Astrocyte (in vitro differentiated cells and primary cell): ENCODE data around the gene ZSWIM8. TPM values are rescaled to one million over a fixed set of nuclear protein-coding genes. Genes with fewer than 3 reads are reported as not detected.
A peak's percentile ranks its signal among the peaks of the same experiment; 100 is the strongest.

Source experiments
- DNase-seq: peaks from one replicate; pipeline ENCODE4 v3.0.0-alpha.2; 2010; ENCODE audit warnings: low read depth
- FAIRE-seq: peaks from 2 replicates; lab custom pipeline; 2011; peaks lifted over from hg19 to GRCh38; lab: Jason Lieb, UNC
- H2AFZ ChIP-seq: 2 replicates; pipeline ENCODE4 v1.6.0; 2012; ENCODE audit warnings: low read depth, low read length, inconsistent platforms
- H3K27ac ChIP-seq: 2 replicates; pipeline ENCODE4 v1.5.1; 2011; ENCODE audit warnings: low read depth, low read length, inconsistent platforms
- H3K27me3 ChIP-seq: 2 replicates; pipeline ENCODE4 v1.6.0; 2011; ENCODE audit warnings: low read length, inconsistent platforms; ENCODE audit not compliant: insufficient read depth
- H3K36me3 ChIP-seq: 2 replicates; pipeline ENCODE4 v1.5.1; 2011; ENCODE audit warnings: low read length, inconsistent platforms; ENCODE audit not compliant: insufficient read depth
- H3K4me1 ChIP-seq: 2 replicates; pipeline ENCODE4 v1.5.1; 2011; ENCODE audit warnings: low read length, inconsistent platforms; ENCODE audit not compliant: insufficient read depth
- H3K4me2 ChIP-seq: 2 replicates; pipeline ENCODE4 v1.6.0; 2012; ENCODE audit warnings: low read length, inconsistent platforms
- H3K4me3 ChIP-seq: 2 replicates; pipeline ENCODE4 v1.5.1; 2011; ENCODE audit warnings: low read depth, mild to moderate bottlenecking, low read length, inconsistent platforms; ENCODE audit not compliant: insufficient read depth
- H3K79me2 ChIP-seq: 2 replicates; pipeline ENCODE4 v1.6.0; 2012; ENCODE audit warnings: mild to moderate bottlenecking, low read length, inconsistent platforms; ENCODE audit not compliant: insufficient read depth
- H3K9ac ChIP-seq: 2 replicates; pipeline ENCODE4 v1.6.0; 2012; ENCODE audit warnings: mild to moderate bottlenecking, low read length, inconsistent platforms
- H3K9me3 ChIP-seq: 2 replicates; pipeline ENCODE4 v1.5.1; 2012; ENCODE audit warnings: low read depth, mild to moderate bottlenecking, low read length, inconsistent platforms; ENCODE audit not compliant: insufficient read depth
- H4K20me1 ChIP-seq: 2 replicates; pipeline ENCODE4 v1.6.0; 2012; ENCODE audit warnings: low read length, inconsistent platforms; ENCODE audit not compliant: insufficient read depth
- H3K27ac Mint-ChIP-seq: one replicate; pipeline ENCODE4 v1.8.0; 2021; ENCODE audit warnings: mild to moderate bottlenecking, mixed read lengths; ENCODE audit not compliant: unreplicated experiment
- H3K27me3 Mint-ChIP-seq: one replicate; pipeline ENCODE4 v1.8.0; 2021; ENCODE audit warnings: low read depth, mixed read lengths; ENCODE audit not compliant: unreplicated experiment
- H3K36me3 Mint-ChIP-seq: one replicate; pipeline ENCODE4 v1.8.0; 2021; ENCODE audit warnings: low read depth, mixed read lengths; ENCODE audit not compliant: unreplicated experiment
- H3K4me1 Mint-ChIP-seq: one replicate; pipeline ENCODE4 v1.8.0; 2021; ENCODE audit warnings: low read depth, mixed read lengths; ENCODE audit not compliant: unreplicated experiment
- H3K4me3 Mint-ChIP-seq: one replicate; pipeline ENCODE4 v1.8.0; 2021; ENCODE audit warnings: mild to moderate bottlenecking, moderate library complexity, mixed read lengths; ENCODE audit not compliant: unreplicated experiment
- H3K9me3 Mint-ChIP-seq: one replicate; pipeline ENCODE4 v1.8.0; 2021; ENCODE audit warnings: mild to moderate bottlenecking, mixed read lengths; ENCODE audit not compliant: unreplicated experiment
- CTCF ChIP-seq: IDR thresholded peaks from 2 replicates; pipeline ENCODE4 v1.5.1; 2011; ENCODE audit warnings: low read depth, mild to moderate bottlenecking, inconsistent platforms, low read length, moderate library complexity; ENCODE audit not compliant: insufficient read depth
- EZH2 ChIP-seq: IDR thresholded peaks from 2 replicates; pipeline ENCODE4 v1.6.1; 2012; ENCODE audit warnings: mild to moderate bottlenecking, low read length, inconsistent platforms; ENCODE audit not compliant: insufficient read depth
- total RNA-seq: library from RNA; stranded (reverse); gene quantifications from 2 replicates; pipeline ENCODE4 v1.2.1, GENCODE V29; 2021

ZSWIM8 gene
- total RNA-seq, 1 donor from 2014 or later, result 70.2 TPM

GRCh38 chr10:73746721-73747120, 38.7 kb upstream of the ZSWIM8 start:
- no peaks in the 10 kb centered on the region for H3K9me3 ChIP-seq
- peak overlapping the region; percentile 60 for H3K4me3 Mint-ChIP-seq
- peaks cover 18% of the 10 kb centered on the region for H3K4me1 ChIP-seq
- FAIRE-seq (no peak), DNase-seq (no peak)
- peak overlapping the region; percentile 53 for H3K4me2 ChIP-seq
- H3K27ac ChIP-seq, result no peak overlapping the region
- H3K36me3 ChIP-seq, result peaks cover 27% of the 10 kb centered on the region
- no peaks in the 10 kb centered on the region for H3K27me3 Mint-ChIP-seq
- peaks cover 27% of the 10 kb centered on the region for H4K20me1 ChIP-seq
- peaks cover 86% of the 10 kb centered on the region for H3K79me2 ChIP-seq
- no peak overlapping the region for H3K27ac Mint-ChIP-seq
- H3K4me1 Mint-ChIP-seq, result peaks cover 30% of the 10 kb centered on the region
- peaks cover 19% of the 10 kb centered on the region for H3K36me3 Mint-ChIP-seq
- H3K27me3 ChIP-seq, result no peaks in the 10 kb centered on the region
- H3K9ac ChIP-seq, result no peak overlapping the region
- H3K9me3 Mint-ChIP-seq, result no peaks in the 10 kb centered on the region
- H2AFZ ChIP-seq, result no peak overlapping the region
- TF ChIP-seq EZH2 (no peak), CTCF (no peak)
- no peak overlapping the region for H3K4me3 ChIP-seq

- Histone ChIP-seq H3K27me3 (no peaks in the 10 kb centered on the region), H3K36me3 (peaks cover 51% of the 10 kb centered on the region), H3K79me2 (peaks cover 62% of the 10 kb centered on the region), H3K4me2 (no peak overlapping the region), H3K27ac (no peak overlapping the region), H2AFZ (no peak overlapping the region), H3K9ac (no peak overlapping the region), H3K4me3 (no peak overlapping the region), H3K9me3 (no peaks in the 10 kb centered on the region), H4K20me1 (peaks cover 40% of the 10 kb centered on the region), H3K4me1 (no peaks in the 10 kb centered on the region)
- Mint-ChIP-seq H3K27ac (no peak overlapping the region), H3K4me3 (no peak overlapping the region), H3K27me3 (no peaks in the 10 kb centered on the region), H3K9me3 (no peaks in the 10 kb centered on the region), H3K4me1 (peaks cover 22% of the 10 kb centered on the region), H3K36me3 (peaks cover 31% of the 10 kb centered on the region)
- no peak for DNase-seq
- no peak for TF ChIP-seq EZH2
- TF ChIP-seq CTCF, result no peak
- FAIRE-seq, result no peak
Observed at GRCh38 chr10:73750819-73751218, 34.6 kb upstream of the ZSWIM8 start.

DNA sequence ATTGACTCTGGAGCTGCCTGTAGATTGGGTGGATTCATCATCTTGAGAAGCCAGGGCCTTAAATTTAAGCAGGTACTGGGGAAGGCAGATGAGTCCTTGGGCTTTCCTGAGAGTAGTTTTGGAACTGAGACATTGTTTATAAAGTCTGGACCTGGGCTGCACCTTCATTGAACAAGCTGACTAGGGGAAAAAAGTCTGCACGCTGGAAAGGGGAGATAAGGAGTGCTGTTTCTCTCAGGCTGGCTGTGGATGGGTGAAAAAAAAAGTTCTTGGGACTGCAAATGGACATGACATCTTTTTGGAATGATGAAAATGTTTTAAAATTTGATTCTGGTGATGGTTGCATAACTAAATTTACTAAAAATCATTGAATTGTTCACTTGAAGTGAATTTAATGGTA, 29.2 kb upstream of the ZSWIM8 start:
- H3K4me2 ChIP-seq, result no peak overlapping the region
- TF ChIP-seq EZH2, result no peak
- TF ChIP-seq CTCF, result no peak
- H3K36me3 ChIP-seq, result peaks cover 46% of the 10 kb centered on the region
- no peaks in the 10 kb centered on the region for H3K9me3 ChIP-seq
- H3K27ac ChIP-seq, result no peak overlapping the region
- peaks cover 20% of the 10 kb centered on the region for H3K4me1 Mint-ChIP-seq
- H2AFZ ChIP-seq, result no peak overlapping the region
- no peaks in the 10 kb centered on the region for H3K27me3 Mint-ChIP-seq
- no peak overlapping the region for H3K4me3 Mint-ChIP-seq
- no peak overlapping the region for H3K9ac ChIP-seq
- no peak for FAIRE-seq
- no peak for DNase-seq
- H3K79me2 ChIP-seq, result peaks cover 62% of the 10 kb centered on the region
- H3K27me3 ChIP-seq, result no peaks in the 10 kb centered on the region
- peaks cover 31% of the 10 kb centered on the region for H3K36me3 Mint-ChIP-seq
- peaks cover 60% of the 10 kb centered on the region for H4K20me1 ChIP-seq
- H3K27ac Mint-ChIP-seq, result no peak overlapping the region
- no peaks in the 10 kb centered on the region for H3K4me1 ChIP-seq
- no peak overlapping the region for H3K4me3 ChIP-seq
- no peaks in the 10 kb centered on the region for H3K9me3 Mint-ChIP-seq
